ES-I3 (cell line): ENCODE results near the gene TBL2.
A peak's percentile ranks its signal among the peaks of the same experiment; 100 is the strongest.

Source experiments
- H3K36me3 ChIP-seq: 2 replicates; pipeline ENCODE4 v1.6.1; 2013; ENCODE audit warnings: mild to moderate bottlenecking, low read length, control low read depth, moderate library complexity; ENCODE audit not compliant: insufficient read depth
- H3K4me1 ChIP-seq: 2 replicates; pipeline ENCODE4 v1.6.1; 2013; ENCODE audit warnings: mild to moderate bottlenecking, control low read depth, low read length; ENCODE audit not compliant: insufficient read depth
- H3K9ac ChIP-seq: 2 replicates; pipeline ENCODE4 v1.6.1; 2013; ENCODE audit warnings: low read depth, mild to moderate bottlenecking, low read length, moderate library complexity
- H3K9me3 ChIP-seq: 2 replicates; pipeline ENCODE4 v1.6.1; 2013; ENCODE audit warnings: mild to moderate bottlenecking, low read length, moderate library complexity; ENCODE audit not compliant: control insufficient read depth, insufficient read depth

TBL2 gene

DNA sequence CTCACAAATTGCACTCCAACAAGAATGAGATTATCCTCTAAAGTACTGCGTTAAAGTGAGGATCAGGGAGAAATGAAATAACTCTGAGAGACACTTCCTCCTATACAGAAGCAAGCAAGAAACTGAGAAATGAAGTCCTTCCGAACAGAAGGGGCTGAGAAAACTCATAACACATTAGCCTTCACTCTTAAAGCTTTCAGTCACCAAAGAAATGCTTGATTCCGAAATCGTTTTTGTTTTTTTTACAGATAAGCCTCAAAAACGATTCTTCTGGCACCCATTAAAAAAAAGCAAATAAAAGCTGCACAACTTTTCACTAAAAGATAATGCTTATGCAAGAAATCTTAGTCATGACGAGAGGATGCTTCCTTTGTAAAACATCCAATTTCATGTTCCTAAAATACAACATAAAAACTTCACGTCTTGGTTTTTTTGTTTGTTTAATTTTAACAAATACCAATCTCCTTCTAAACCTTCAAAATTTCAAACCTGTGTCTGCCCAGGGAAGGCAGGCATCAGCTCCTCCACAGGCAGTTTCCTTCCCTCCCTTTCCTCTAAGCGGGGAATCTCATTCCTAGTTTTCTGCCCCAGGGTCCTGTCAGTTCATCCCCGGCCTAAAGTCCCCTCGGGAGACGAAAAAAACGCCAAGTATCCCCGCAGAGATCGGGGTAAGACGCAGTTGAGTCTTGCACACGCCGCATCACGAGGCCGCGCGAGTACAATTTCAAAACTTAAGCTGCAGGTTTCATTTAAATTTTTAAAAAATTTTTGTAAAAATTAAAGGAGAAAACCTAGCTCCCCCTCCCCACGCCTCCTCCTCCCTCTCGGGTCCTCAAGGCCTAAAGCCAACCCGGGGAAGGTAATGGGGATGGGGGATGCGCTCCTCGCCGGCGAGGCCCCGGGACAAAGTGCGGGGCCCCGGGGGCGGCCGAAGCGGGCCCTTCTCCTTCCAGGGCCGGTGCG is 57.4 kb downstream of the TBL2 start:
- Histone ChIP-seq H3K9me3 (no peaks in the 10 kb centered on the region), H3K36me3 (peaks cover 6% of the 10 kb centered on the region), H3K9ac (peak overlapping the region; percentile 80), H3K4me1 (peaks cover 3% of the 10 kb centered on the region; the same call in 1 of the 2 replicates)

DNA sequence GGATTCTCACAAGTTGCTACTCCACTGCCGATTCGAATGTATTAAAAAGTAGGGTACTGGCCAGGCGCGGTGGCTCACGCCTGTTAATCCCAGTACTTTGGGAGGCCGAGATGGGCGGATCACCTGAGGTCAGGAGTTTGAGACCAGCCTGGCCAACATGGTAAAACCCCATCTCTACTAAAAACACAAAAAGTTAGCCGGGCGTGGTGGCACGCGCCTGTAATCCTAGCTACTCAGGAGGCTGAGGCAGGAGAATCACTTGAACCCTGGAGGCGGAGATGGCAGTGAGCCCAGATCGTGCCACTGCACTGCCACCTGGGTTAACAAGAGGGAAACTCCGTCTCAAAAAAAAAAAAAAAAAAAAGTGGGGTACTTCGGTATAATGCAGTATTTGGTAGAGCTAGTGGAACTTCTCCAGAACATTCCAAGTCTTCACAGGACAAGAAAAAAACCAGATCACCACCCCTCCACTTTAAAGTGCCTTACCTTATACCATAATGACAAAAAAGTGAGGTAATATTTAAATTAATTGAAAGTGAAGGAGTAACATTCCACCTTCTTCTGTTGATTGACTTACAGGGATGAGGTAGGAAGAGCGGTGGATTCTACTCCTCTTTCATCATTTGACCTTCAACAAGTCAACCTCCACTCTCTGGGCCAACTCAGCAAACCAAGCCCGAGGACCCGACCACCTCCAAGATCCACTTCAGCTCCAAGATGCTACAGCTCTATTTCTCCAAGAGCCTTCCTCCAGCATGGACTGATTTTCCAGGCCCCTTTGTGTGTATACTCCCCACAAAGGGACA is 58.3 kb downstream of the TBL2 start:
- peak overlapping the region; percentile 80 for H3K9ac ChIP-seq
- H3K36me3 ChIP-seq: peaks cover 6% of the 10 kb centered on the region
- H3K9me3 ChIP-seq: no peaks in the 10 kb centered on the region
- H3K4me1 ChIP-seq: peaks cover 3% of the 10 kb centered on the region; the same call in 1 of the 2 replicates

GRCh38 chr7:73518470-73518869 is 59.9 kb downstream of the TBL2 start:
- Histone ChIP-seq H3K4me1 (peaks cover 3% of the 10 kb centered on the region; the same call in 1 of the 2 replicates), H3K9ac (no peak overlapping the region), H3K9me3 (no peaks in the 10 kb centered on the region), H3K36me3 (peaks cover 6% of the 10 kb centered on the region)
